ENCODE results near the gene SRCAP. TPM values are rescaled to one million over a fixed set of nuclear protein-coding genes. Genes with fewer than 3 reads are reported as not detected.
A peak's percentile ranks its signal among the peaks of the same experiment; 100 is the strongest.

The SRCAP gene
- total and polyA plus RNA-seq, 2 of the 8 experiments (the other 6 are each of a cell fraction or from before 2014, with no cell fraction given) = 5.5 to 54.3 TPM

- H3K79me2 ChIP-seq (ENCODE audit: control insufficient read depth in 1 of 2, insufficient read depth in 2 of 2, low read length in 2 of 2) = peaks cover 4 to 20% of the 10 kb centered on the region in 2 experiments; a peak in 2 of 4 replicates
- peak overlapping the region; percentile 50 for H3K56ac ChIP-seq (replicated peaks; ENCODE audit: insufficient read length, low read depth, low read length)
- no peak overlapping the region; the same call in 1 of the 2 replicates for H2AFZ ChIP-seq (ENCODE audit: low read length)
- 2% methylated on average over 60 of the region's 64 CpGs; no CpG with 5 or more reads in 1 of the 2 experiments for WGBS, 2 experiments (ENCODE audit: extremely low coverage in 1 of 2, insufficient coverage in 1 of 2, insufficient read length in 1 of 2, insufficient replicate concordance in 2 of 2, low coverage in 1 of 2, low lambda C conversion rate in 2 of 2, missing lambda C conversion rate in 1 of 2)
- peaks cover 0 to 11% (median 2%) of the 10 kb centered on the region in 4 experiments; a peak in 4 of 7 replicates for H3K4me1 ChIP-seq (replicated peaks in 1 of 4; ENCODE audit: control insufficient read depth in 3 of 4, insufficient read depth in 4 of 4, low read length in 3 of 4)
- H2BK15ac ChIP-seq (ENCODE audit: low read length) = no peak overlapping the region
- H4K8ac ChIP-seq (ENCODE audit: extremely low read depth, insufficient read depth, low read length) = peak overlapping the region; percentile 38; the same call in 1 of the 2 replicates
- peaks cover 5 to 10% of the 10 kb centered on the region in 2 experiments for H4K20me1 ChIP-seq (replicated peaks in 1 of 2; ENCODE audit: control insufficient read depth in 1 of 2, insufficient read depth in 2 of 2, low read length in 2 of 2)
- H4K5ac ChIP-seq (ENCODE audit: insufficient read length, low read depth, low read length) = no peak overlapping the region
- FAIRE-seq = no peak
- peak overlapping the region; percentile 68 to 94 for H3K4me2 ChIP-seq (ENCODE audit: insufficient read depth in 1 of 2, low read depth in 2 of 2, low read length in 2 of 2)
- H4K91ac ChIP-seq (replicated peaks; ENCODE audit: insufficient read length, low read length) = no peak overlapping the region
- no peak overlapping the region for H3K18ac ChIP-seq (ENCODE audit: extremely low read depth, low read length)
- DNase-seq (ENCODE audit: low read depth in 1 of 2, low spot score in 2 of 2) = peak in 1 of 2 experiments; percentile 61
- H3K9ac ChIP-seq (replicated peaks in 1 of 4; ENCODE audit: extremely low read depth in 1 of 4, low read depth in 3 of 4, low read length in 3 of 4) = peak overlapping the region in 3 of 4 experiments; percentile 46 to 62 (median 50); a peak in 5 of 7 replicates
- no peak overlapping the region for H3K23ac ChIP-seq (ENCODE audit: insufficient read length)
- no peak overlapping the region for H2AK5ac ChIP-seq (ENCODE audit: low read depth, low read length)
- no peaks in the 10 kb centered on the region for H3K9me3 ChIP-seq (ENCODE audit: insufficient read depth in 2 of 2, low read depth in 1 of 2, low read length in 1 of 2)
- H3K23me2 ChIP-seq (ENCODE audit: low read depth, low read length) = peaks cover 14% of the 10 kb centered on the region
- H3K27ac ChIP-seq (ENCODE audit: low read depth, low read length) = no peak overlapping the region
- H3K14ac ChIP-seq (ENCODE audit: insufficient read length) = no peak overlapping the region
- no peak overlapping the region for H2BK12ac ChIP-seq (ENCODE audit: low read depth, low read length)
- CTCF ChIA-PET (ENCODE audit: partially characterized antibody) = interaction anchor here (1.6 kb wide), 2 partner anchors 13 to 14 kb away, joined by 5 to 6 read pairs; partner anchors contain the start of gene PHKG2
- H2BK5ac ChIP-seq (ENCODE audit: low read depth, low read length) = no peak overlapping the region
- H3K4me3 ChIP-seq (ENCODE audit: extremely low read depth in 1 of 4, insufficient read depth in 2 of 4, low read depth in 3 of 4, low read length in 4 of 4) = peak overlapping the region; percentile 80 to 97 (median 92)
- peaks cover 19 to 40% (median 28%) of the 10 kb centered on the region in 4 experiments for H3K36me3 ChIP-seq (ENCODE audit: control insufficient read depth in 2 of 4, insufficient read depth in 4 of 4, low read length in 3 of 4)
- POLR2A ChIA-PET (ENCODE audit: partially characterized antibody) = interaction anchor here (0.6 to 9.0 kb wide), 6 partner anchors 8 to 31 kb away, joined by 3 to 92 read pairs (median 13); partner anchors contain the start of gene PHKG2
- no peak overlapping the region for H2BK120ac ChIP-seq (replicated peaks; ENCODE audit: low read depth, low read length)
- H3K79me1 ChIP-seq (ENCODE audit: low read depth, low read length) = peaks cover 3% of the 10 kb centered on the region; the same call in 1 of the 2 replicates
- no peak overlapping the region for H3K4ac ChIP-seq (replicated peaks; ENCODE audit: insufficient read length, low read depth, low read length)
- H2BK20ac ChIP-seq (ENCODE audit: low read length) = no peak overlapping the region
- H3K27me3 ChIP-seq (replicated peaks in 1 of 4; ENCODE audit: control insufficient read depth in 3 of 4, extremely low read depth in 1 of 4, insufficient read depth in 3 of 4, low read length in 3 of 4) = no peaks in the 10 kb centered on the region; a peak in 1 of 7 replicates
- TF ChIP-seq CTCF (IDR thresholded peaks at IDR 0.05; ENCODE audit: control extremely low read depth in 1 of 3, insufficient read depth in 1 of 3, low read depth in 1 of 3, low read length in 3 of 3) (no peak), CBX8 (IDR thresholded peaks at IDR 0.05; ENCODE audit: borderline replicate concordance, low read depth, low read length) (no peak), PHF8 (conservative IDR thresholded peaks at IDR 0.05; ENCODE audit: low read depth, low read length) (no peak), EP300 (IDR thresholded peaks at IDR 0.05; ENCODE audit: borderline replicate concordance in 1 of 2, low read depth in 2 of 2, low read length in 2 of 2) (no peak), RXRA (IDR thresholded peaks at IDR 0.05; ENCODE audit: insufficient read depth, low read depth, low read length) (no peak), NRF1 (IDR thresholded peaks at IDR 0.05; ENCODE audit: low read depth, low read length) (no peak), SRF (IDR thresholded peaks at IDR 0.05; ENCODE audit: low read depth, low read length) (no peak), MAFK (IDR thresholded peaks at IDR 0.05; ENCODE audit: low read depth, low read length) (no peak), FOSL1 (IDR thresholded peaks at IDR 0.05; ENCODE audit: insufficient read depth, low read depth, low read length) (no peak)
Measured at GRCh38 chr16:30761427-30761927, 62.5 kb downstream of the SRCAP start.

Measured in H1 (cell line).